Suprapubic skin (tissue), 4 donors: ENCODE results near the gene RAB10.

Source experiments
- CTCF ChIP-seq, 2 donors: fragments of 200-600 bp in 1 of 2; fragments of 450-650 bp in 1 of 2; sonication (generic) in 1 of 2; IDR thresholded peaks; one replicate each; pipeline ENCODE4 v1.5.1; 2016 to 2019; ENCODE audit warnings: antibody characterized with exemption in 2 of 2, mild to moderate bottlenecking in 1 of 2, moderate library complexity in 1 of 2
- EP300 ChIP-seq: sonication (generic); formaldehyde crosslinking; IDR thresholded peaks from one replicate; pipeline ENCODE4 v1.6.1; 2017; ENCODE audit warnings: antibody characterized with exemption
- POLR2A ChIP-seq, 2 donors: fragments of 450-650 bp; IDR thresholded peaks; one replicate each; pipeline ENCODE4 v1.6.1; 2017; ENCODE audit warnings: antibody characterized with exemption in 2 of 2, mild to moderate bottlenecking in 2 of 2, moderate library complexity in 2 of 2
- POLR2AphosphoS5 ChIP-seq, 3 donors: sonication (generic); formaldehyde crosslinking; IDR thresholded peaks; one replicate each; pipeline ENCODE4 v1.6.1; 2017; ENCODE audit warnings: antibody characterized with exemption in 3 of 3

- TF ChIP-seq CTCF (IDR thresholded peaks at IDR 0.05) (no peak), POLR2A (IDR thresholded peaks at IDR 0.05) (no peak), EP300 (no peak), POLR2AphosphoS5 (IDR thresholded peaks at IDR 0.05) (no peak)
Observed at GRCh38 chr2:26009567-26009963, 24.3 kb upstream of the RAB10 start.
